ENCODE measurements around the gene TFR2. TPM values are rescaled to one million over a fixed set of nuclear protein-coding genes. Genes with fewer than 3 reads are reported as not detected.

Gene TFR2
- total and polyA plus RNA-seq, 2 of the 13 experiments (the other 11 are each of a cell fraction or from before 2014, with no cell fraction given): 36.9 to 64.2 TPM

DNA sequence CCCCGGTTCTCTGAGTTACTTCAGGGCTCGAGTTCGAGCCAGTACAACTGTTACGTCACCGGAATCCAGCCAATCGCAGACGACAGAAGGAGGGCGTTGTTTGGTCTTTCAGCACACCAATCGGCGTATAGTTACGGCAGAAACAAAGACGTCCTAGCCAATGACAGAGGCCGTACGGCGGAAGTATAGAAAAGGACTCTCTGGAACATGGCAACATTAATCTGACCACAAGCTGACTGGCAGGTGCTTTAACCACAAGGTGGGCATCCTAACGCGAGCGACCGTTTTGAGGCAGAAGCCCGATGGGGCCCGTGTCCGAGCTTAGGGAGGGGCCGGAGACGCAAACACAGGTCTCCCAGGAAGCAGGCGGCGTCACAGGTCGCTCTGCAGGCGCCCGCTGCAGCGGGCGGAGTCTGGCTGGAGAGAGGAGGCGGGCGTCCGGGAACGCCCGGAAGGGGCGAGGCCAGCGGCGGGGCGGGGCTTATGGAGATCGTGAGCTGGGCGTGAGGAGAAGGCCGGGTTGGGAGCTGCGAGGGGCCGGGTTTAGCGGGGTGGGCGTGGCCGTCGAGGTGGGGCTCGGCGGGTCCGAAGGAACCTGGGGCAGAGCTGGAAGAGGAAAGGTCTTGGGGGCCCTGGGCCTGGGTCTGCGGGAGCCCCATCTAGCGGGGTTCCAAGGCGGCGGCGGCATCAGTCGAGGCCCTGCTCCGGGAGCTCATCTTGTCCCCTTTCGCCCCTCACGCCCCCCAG, 29.2 kb downstream of the TFR2 start, which contains the start of gene MOSPD3 (continued):
- TF ChIP-seq JDP2 (CRISPR knock-in tag; IDR thresholded peaks at IDR 0.05; ENCODE audit: borderline replicate concordance) (no peak), ZNF343 (CRISPR knock-in tag; IDR thresholded peaks at IDR 0.05) (no peak), ZNF652 (CRISPR knock-in tag; IDR thresholded peaks at IDR 0.05; ENCODE audit: borderline replicate concordance, low read depth) (no peak), RBM39 (IDR thresholded peaks at IDR 0.05; ENCODE audit: low read depth, low read length, poor library complexity, severe bottlenecking) (no peak), TAF1 (CRISPR knock-in tag; IDR thresholded peaks at IDR 0.05) (peak; percentile 33; the same call in 1 of the 2 replicates), RBM22 (optimal IDR thresholded peaks at IDR 0.05; ENCODE audit: low read length) (no peak), HCFC1 (IDR thresholded peaks at IDR 0.05; ENCODE audit: low read depth, low read length) (peak; percentile 36; the same call in 1 of the 2 replicates), BRD4 (CRISPR knock-in tag; IDR thresholded peaks at IDR 0.05) (no peak), CHCHD3 (CRISPR knock-in tag; IDR thresholded peaks at IDR 0.05) (no peak), ZNF24 (IDR thresholded peaks at IDR 0.05) (no peak), CCDC6 (CRISPR knock-in tag; IDR thresholded peaks at IDR 0.05) (no peak), SCMH1 (CRISPR knock-in tag; IDR thresholded peaks at IDR 0.05; ENCODE audit: borderline replicate concordance) (no peak), JUNB (CRISPR knock-in tag; IDR thresholded peaks at IDR 0.05; ENCODE audit: borderline replicate concordance) (no peak), ZNF605 (CRISPR knock-in tag; IDR thresholded peaks at IDR 0.05) (no peak), ZNF335 (CRISPR knock-in tag; IDR thresholded peaks at IDR 0.05) (no peak), YEATS2 (CRISPR knock-in tag; IDR thresholded peaks at IDR 0.05; ENCODE audit: borderline replicate concordance) (peak; percentile 71; the same call in 1 of the 2 replicates)
- TF ChIP-seq, protein P1, sequence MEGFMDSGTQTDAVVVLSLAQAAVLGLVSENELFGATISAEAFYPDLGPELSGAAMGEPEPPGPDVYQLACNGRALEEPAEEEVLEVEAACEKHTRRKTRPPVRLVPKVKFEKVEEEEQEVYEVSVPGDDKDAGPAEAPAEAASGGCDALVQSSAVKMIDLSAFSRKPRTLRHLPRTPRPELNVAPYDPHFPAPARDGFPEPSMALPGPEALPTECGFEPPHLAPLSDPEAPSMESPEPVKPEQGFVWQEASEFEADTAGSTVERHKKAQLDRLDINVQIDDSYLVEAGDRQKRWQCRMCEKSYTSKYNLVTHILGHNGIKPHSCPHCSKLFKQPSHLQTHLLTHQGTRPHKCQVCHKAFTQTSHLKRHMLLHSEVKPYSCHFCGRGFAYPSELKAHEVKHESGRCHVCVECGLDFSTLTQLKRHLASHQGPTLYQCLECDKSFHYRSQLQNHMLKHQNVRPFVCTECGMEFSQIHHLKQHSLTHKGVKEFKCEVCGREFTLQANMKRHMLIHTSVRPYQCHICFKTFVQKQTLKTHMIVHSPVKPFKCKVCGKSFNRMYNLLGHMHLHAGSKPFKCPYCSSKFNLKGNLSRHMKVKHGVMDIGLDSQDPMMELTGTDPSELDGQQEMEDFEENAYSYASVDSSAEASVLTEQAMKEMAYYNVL (CRISPR knock-in tag; IDR thresholded peaks at IDR 0.05; ENCODE audit: borderline replicate concordance): no peak
- TF ChIP-seq, protein P2, sequence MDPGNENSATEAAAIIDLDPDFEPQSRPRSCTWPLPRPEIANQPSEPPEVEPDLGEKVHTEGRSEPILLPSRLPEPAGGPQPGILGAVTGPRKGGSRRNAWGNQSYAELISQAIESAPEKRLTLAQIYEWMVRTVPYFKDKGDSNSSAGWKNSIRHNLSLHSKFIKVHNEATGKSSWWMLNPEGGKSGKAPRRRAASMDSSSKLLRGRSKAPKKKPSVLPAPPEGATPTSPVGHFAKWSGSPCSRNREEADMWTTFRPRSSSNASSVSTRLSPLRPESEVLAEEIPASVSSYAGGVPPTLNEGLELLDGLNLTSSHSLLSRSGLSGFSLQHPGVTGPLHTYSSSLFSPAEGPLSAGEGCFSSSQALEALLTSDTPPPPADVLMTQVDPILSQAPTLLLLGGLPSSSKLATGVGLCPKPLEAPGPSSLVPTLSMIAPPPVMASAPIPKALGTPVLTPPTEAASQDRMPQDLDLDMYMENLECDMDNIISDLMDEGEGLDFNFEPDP (CRISPR knock-in tag; conservative IDR thresholded peaks at IDR 0.05): no peak
- TF ChIP-seq, protein P3, sequence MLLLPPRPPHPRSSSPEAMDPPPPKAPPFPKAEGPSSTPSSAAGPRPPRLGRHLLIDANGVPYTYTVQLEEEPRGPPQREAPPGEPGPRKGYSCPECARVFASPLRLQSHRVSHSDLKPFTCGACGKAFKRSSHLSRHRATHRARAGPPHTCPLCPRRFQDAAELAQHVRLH (CRISPR knock-in tag; IDR thresholded peaks at IDR 0.05; ENCODE audit: borderline replicate concordance, low read depth): no peak
- TF ChIP-seq, protein P4, sequence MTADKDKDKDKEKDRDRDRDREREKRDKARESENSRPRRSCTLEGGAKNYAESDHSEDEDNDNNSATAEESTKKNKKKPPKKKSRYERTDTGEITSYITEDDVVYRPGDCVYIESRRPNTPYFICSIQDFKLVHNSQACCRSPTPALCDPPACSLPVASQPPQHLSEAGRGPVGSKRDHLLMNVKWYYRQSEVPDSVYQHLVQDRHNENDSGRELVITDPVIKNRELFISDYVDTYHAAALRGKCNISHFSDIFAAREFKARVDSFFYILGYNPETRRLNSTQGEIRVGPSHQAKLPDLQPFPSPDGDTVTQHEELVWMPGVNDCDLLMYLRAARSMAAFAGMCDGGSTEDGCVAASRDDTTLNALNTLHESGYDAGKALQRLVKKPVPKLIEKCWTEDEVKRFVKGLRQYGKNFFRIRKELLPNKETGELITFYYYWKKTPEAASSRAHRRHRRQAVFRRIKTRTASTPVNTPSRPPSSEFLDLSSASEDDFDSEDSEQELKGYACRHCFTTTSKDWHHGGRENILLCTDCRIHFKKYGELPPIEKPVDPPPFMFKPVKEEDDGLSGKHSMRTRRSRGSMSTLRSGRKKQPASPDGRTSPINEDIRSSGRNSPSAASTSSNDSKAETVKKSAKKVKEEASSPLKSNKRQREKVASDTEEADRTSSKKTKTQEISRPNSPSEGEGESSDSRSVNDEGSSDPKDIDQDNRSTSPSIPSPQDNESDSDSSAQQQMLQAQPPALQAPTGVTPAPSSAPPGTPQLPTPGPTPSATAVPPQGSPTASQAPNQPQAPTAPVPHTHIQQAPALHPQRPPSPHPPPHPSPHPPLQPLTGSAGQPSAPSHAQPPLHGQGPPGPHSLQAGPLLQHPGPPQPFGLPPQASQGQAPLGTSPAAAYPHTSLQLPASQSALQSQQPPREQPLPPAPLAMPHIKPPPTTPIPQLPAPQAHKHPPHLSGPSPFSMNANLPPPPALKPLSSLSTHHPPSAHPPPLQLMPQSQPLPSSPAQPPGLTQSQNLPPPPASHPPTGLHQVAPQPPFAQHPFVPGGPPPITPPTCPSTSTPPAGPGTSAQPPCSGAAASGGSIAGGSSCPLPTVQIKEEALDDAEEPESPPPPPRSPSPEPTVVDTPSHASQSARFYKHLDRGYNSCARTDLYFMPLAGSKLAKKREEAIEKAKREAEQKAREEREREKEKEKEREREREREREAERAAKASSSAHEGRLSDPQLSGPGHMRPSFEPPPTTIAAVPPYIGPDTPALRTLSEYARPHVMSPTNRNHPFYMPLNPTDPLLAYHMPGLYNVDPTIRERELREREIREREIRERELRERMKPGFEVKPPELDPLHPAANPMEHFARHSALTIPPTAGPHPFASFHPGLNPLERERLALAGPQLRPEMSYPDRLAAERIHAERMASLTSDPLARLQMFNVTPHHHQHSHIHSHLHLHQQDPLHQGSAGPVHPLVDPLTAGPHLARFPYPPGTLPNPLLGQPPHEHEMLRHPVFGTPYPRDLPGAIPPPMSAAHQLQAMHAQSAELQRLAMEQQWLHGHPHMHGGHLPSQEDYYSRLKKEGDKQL (CRISPR knock-in tag; IDR thresholded peaks at IDR 0.05; ENCODE audit: low read depth): no peak
- TF ChIP-seq, protein P5, sequence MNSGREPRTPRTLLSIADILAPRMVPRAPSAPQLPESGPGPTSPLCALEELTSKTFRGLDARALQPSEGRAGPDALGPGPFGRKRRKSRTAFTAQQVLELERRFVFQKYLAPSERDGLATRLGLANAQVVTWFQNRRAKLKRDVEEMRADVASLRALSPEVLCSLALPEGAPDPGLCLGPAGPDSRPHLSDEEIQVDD (CRISPR knock-in tag; IDR thresholded peaks at IDR 0.05; ENCODE audit: borderline replicate concordance): no peak
